HG02610 (cell line): ENCODE measurements around the gene CHMP5.
A peak's percentile ranks its signal among the peaks of the same experiment; 100 is the strongest.

Source experiments
- ATAC-seq: cut with Tn5 transposase; IDR thresholded peaks from one replicate; pipeline ENCODE4 v1.9.1; 2021; ENCODE audit warnings: mild to moderate bottlenecking, moderate library complexity; ENCODE audit not compliant: unreplicated experiment

The CHMP5 gene

DNA sequence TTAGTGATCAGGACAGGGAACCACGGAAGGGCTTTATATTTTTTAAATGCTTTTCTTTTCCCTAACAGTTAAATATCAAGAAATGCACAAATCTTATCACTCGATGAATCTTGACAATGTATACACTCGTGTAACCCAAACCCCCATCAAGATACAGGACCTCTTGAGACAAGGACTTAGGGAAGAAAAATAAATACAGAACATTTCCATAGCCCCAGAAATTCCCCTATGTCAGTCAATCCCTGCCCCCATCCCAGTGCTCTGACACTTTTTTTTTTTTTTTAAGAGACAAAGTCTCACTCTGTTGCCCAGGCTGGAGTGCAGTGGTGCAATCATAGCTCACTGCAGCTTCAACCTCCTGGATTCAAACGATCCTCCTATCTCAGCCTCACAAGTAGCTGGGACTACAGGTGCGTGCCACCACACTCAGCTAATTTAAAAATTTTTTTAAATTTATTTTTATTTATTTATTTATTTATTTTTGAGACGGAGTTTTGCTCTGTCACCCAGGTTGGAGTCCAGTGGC is 22.2 kb upstream of the CHMP5 start:
- no peak for ATAC-seq

GRCh38 chr9:33244137-33244784 is 20.6 kb upstream of the CHMP5 start:
- ATAC-seq: no peak

DNA sequence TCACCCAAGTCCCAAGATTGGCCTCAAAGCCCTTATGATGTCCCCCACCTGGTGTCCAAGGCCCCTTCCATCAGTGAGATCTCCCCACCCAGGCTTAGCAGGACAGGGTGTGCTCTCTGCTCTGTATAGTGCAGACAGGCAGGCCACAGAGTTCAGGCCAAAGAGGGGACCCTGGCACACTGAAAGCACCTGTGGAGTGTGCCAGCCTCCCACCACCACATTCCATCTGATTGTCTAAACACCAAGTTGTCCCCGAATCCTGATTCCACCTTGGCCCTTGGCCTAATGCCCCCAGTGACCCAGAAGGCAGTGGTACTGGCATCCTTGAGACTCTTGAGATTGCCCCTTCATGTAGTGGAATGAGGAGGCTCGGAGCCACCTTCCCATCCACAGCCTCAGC is 19.5 kb upstream of the CHMP5 start:
- ATAC-seq: no peak

GRCh38 chr9:33246269-33246860 is 18.5 kb upstream of the CHMP5 start:
- ATAC-seq: no peak

DNA sequence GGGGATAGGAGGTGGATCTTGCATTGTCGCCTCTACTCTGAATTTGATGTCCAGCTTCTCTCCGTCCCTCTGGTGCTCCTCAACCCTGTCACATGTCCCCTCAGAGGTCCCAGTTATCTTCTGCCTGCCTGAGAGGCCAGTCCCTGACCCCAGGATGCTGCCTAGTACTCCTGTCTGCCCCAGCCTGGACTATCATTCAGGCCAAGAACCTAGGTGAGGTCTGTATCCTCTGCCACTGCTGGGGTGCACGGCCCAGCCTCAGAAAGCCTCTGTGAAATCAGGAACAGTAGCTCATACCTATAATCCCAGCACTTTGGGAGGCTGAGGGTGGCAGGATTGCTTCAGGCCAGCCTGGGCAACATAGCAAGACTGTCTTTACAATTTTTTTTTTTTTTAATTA is 16.2 kb upstream of the CHMP5 start:
- ATAC-seq: no peak

DNA sequence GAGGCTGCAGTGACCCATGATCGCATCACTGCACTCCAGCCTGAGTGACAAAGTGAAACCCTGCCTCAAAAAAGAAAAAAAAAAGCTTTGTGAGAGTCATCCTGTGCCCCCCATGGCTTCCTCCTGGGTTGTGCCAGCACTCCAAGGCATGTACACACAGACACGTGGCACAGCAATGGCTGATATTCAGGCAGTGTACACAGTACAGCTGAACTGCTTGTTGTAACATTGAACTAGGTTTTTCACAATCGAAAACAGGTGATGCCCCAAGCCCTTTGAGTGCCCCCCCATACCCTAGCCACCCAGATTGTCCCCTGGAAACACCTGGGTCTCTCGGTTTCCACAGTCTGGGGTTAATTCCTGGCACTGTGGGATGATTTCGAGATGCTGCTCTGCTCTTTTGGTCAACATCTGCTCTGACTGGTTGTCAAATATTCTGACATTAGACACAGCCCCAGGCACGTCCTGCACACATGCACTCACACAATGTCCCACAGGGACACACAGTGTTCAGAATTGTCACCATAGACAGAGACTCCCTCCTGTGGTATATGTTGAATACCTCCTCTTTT is 15.7 kb upstream of the CHMP5 start:
- ATAC-seq: no peak

- no peak for ATAC-seq
Observed at GRCh38 chr9:33249983-33250382, 14.9 kb upstream of the CHMP5 start.

DNA sequence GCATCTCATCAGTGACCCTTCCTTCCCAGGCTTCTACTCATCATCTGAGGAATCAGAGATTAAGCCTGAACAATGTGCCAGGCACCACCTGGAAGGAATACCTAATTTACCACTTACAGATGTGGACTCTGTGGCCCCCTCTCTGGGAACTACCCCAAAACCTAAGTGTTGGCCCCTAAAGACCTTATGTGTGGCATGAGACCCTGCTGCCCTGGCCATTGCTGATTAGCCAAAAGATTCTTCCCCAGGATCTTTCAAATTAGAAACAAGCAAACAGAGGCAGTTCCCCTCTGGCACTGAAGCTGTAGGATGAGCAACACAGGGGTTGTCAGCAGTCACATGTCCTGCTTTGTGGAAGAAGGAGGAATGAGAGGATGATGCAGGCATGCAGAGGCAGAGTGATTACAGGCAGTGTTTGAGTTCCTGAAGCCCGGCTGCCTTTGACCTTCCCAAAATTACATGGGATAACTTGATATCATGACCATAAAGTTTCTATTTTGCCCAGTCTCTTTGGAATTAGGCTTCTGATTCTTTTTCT is 14.3 kb upstream of the CHMP5 start:
- ATAC-seq: no peak

- no peak for ATAC-seq
Observed at GRCh38 chr9:33254211-33254610, 10.6 kb upstream of the CHMP5 start.

DNA sequence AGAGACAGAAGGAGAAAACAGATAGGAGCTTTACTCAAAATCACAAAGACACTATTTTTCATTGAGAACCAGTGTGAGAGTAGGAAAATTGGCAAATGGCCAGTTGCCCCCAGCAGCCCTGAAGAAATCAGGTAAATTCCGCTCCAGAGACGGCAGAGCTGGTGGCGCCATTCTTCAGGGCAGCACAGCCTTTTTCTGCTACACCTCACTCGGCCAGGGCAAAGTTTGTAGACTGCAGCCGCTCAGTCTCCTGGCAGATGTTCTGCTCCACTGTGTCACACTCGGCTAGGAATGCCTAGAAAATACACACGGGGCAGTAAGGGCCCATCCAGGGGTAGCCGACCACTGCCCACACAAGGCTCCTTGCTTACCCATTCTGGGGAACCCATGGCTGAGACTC is 9.8 kb upstream of the CHMP5 start:
- no peak for ATAC-seq

DNA sequence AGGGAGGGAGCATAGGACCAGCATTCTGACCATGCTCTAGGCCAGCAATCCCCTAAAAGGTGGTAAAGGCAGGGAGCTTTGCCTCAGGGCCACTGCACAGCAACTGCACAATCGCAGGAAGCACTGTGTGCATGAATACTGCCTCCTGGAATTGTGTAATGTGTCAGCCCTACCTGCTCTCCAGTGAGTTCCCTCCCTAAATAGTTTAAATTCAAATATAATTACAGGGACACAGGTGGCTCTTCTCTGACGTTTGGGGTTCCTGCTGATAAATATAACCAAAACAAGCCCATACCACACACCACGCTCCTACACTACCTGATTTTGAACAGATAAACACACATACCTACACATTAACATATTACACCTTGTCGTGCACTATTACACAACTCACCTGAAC is 9.4 kb upstream of the CHMP5 start:
- no peak for ATAC-seq

GRCh38 chr9:33256236-33256635 is 8.6 kb upstream of the CHMP5 start:
- ATAC-seq: no peak

DNA sequence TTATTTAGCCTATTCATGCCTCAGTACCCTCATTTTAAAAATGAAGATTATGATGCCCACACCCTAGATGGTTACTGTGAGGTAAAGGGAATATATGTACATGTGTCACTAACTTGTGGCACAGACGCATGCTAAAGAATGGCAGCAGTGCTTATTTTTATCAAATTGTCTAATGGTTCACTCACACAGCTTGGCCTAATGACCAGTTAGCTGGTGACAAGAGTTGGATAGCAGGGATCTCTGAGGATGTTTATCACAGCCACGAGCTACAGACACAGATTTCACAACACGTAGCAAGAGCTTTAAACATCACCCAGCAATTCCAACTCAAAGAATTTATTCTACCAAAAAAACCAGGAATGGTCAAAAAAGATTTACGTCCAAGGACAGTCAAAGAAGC is 7.6 kb upstream of the CHMP5 start:
- ATAC-seq: no peak

- no peak for ATAC-seq
Observed at GRCh38 chr9:33260372-33260771, 4.5 kb upstream of the CHMP5 start.

DNA sequence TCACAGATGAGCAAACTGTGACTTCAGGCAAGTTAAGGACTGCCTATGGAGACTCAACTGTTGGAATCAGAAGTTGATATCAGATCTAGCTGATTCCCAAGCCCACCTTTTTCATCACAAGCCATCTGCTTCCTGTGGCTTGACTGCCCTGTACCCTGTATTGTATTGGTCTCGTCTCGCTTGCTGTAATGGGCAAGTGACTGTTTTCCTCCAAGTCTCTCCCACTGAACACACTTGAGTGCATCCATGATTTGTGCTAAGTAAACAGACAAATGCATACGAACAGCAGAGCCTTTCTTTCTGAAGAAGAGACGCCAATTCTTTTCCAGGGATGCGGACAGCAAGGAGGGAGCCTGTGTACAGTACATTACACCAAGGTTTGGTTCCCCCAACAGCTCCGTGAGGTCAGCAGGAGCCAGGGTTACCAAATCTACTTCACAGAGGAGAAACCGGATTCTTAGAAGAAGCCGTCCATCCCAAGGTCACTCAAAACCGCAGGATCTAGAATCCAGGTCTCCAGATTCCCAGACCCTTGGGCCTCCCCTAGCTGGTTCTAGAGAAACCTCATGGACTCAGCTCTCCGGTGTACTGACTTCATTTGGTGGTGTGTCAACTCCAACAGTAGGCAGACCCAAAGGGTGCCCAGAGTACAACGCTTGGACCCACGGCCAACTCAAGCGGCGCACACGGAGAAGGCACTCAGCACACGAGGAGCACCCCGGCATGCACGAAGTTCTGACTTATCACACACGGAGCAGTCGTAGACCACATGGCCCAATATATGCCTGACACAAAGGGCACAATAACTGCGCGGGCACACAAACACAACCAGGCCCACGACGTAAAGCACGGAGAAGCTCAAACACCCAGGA is 1.5 kb upstream of the CHMP5 start:
- no peak for ATAC-seq

DNA sequence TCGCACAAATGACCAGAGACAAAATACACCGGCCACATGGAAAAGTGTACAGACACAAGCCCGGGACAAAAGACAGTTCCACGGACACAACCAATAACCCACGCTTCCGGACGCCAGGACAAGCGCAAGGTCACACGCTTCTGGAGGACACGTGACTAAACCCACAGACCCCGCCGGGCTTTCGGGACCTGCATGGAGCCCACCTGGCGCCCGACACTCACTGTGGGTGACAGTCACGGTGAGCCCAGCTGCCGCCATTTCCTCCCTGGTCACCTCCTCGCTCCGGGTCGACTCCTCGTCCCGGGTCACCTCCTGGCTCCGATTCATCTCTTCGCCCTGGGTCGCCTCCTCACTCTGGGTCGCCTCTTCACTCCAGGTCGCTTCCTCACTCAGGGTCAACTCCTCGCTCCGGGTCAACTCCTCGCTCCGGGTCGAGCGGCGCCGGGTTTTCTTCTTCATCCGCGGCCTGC is 811 bp upstream of the CHMP5 start:
- peak; percentile 19 for ATAC-seq

DNA sequence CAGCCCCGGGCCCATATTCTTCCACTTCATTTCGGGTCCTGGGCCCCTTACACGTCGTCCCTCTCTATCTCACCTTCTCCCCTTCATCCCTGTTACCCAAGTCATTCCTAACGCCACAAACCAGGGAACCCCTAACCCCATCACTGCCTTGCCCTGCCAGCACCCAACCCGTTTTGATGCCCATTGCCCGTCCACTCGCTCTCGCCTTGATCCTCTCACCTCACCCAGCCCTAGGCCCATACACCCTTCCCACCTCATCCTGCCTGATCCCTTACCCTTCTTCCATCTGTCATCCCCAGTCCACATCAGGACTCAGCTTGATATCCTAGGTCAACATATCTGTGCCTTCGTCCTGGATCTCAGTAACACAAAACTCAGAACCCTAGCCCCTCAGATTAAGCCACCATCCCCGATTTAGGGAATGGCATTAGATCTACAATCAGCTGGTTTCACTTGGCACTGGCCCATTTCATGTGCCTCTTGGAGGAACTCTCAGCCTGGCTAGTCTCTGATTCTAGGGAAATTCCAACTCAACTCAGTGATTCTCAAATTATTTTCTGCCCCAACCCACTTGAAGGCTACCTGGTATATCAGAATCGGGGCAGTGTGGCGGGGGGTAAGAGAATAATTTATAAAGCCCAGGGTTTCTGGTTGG is 489 bp downstream of the CHMP5 start:
- ATAC-seq: no peak

DNA sequence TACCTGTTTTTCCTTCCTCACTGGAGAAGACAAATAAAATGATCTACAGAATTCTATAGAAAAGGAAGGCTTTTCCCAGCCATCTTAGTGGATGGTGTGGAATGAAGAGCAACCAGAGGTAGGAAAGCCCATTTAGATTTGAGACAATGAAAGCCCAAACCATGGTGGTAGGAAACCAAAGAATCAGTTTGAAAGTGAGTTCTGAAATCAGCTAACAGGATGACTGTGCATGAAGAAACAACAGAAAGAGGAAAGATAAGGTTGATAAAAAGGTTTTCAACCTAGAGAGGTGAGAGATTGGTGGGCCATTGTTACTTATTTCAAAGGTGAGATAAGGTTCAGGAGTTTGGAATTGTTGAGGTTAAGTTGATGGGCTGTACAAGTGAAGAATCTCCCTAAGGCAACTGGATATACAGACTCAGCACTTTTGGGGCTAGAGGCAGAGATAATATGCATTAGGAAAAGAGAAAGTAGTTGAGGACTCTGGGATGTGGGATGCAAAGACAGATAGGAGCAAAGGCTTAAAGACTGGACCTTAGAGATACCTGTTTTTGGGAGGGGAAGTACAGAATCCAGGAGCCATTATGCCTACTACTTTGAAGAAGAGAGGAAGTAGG is 2.4 kb downstream of the CHMP5 start:
- ATAC-seq: no peak

GRCh38 chr9:33270146-33270545 is 5.3 kb downstream of the CHMP5 start:
- no peak for ATAC-seq

GRCh38 chr9:33272061-33272460 is 7.2 kb downstream of the CHMP5 start:
- no peak for ATAC-seq
